BJ (cell line): ENCODE measurements around the gene PLIN4. TPM values are rescaled to one million over a fixed set of nuclear protein-coding genes. Genes with fewer than 3 reads are reported as not detected.

Experiments
- CTCF ChIA-PET: fragments of 350-600 bp; formaldehyde crosslinking; extraction: SDS; loops from one replicate; lab custom pipeline; 2021; ENCODE audit warnings: antibody characterized with exemption, inconsistent platforms; lab: Yijun Ruan, JAX
- POLR2A ChIA-PET: fragments of 300-600 bp; sonication (Branson Sonifier 250); formaldehyde crosslinking; extraction: SDS; loops from one replicate; lab custom pipeline; 2021; ENCODE audit warnings: antibody characterized with exemption; lab: Charles Lee
- DNase-seq: peaks from one replicate; pipeline ENCODE4 v3.0.0-alpha.2; 2011; ENCODE audit warnings: low read depth
- H3K27me3 ChIP-seq: 2 replicates; pipeline ENCODE4 v1.6.0; 2011; ENCODE audit warnings: low read length; ENCODE audit not compliant: control insufficient read depth, insufficient read depth
- H3K36me3 ChIP-seq: 2 replicates; pipeline ENCODE4 v1.5.1; 2011; ENCODE audit warnings: low read length; ENCODE audit not compliant: control insufficient read depth, insufficient read depth
- H3K4me3 ChIP-seq: 2 replicates; pipeline ENCODE4 v1.5.1; 2011; ENCODE audit warnings: low read depth, mild to moderate bottlenecking, control low read depth, low read length
- CTCF ChIP-seq: IDR thresholded peaks from 2 replicates; pipeline ENCODE4 v1.5.1; 2011; ENCODE audit warnings: low read depth, mild to moderate bottlenecking, control low read depth, inconsistent platforms, low read length, moderate library complexity; ENCODE audit not compliant: insufficient read depth
- polyA plus RNA-seq: library from polyadenylated mRNA; depleted of rRNA; stranded (reverse); fragments of >200 nt; gene quantifications from 2 replicates; pipeline ENCODE4 v1.2.3, GENCODE V29; 2011

PLIN4 gene
- polyA plus RNA-seq, 1 experiment = 0.01 TPM

GRCh38 chr19:4464815-4465581 is 53.3 kb downstream of the PLIN4 start:
- POLR2A ChIA-PET = no interaction called here
- DNase-seq = no peak
- Histone ChIP-seq H3K36me3 (no peaks in the 10 kb centered on the region), H3K27me3 (no peaks in the 10 kb centered on the region), H3K4me3 (no peak overlapping the region)
- CTCF ChIA-PET = interaction anchor here (0.6 kb wide), 2 partner anchors 65 to 387 kb away, joined by 3 to 4 read pairs; partner anchors contain the start of gene SH3GL1
- no peak for TF ChIP-seq CTCF

GRCh38 chr19:4457654-4458395 is 60.5 kb downstream of the PLIN4 start, which contains the start of gene UBXN6:
UBXN6 (minus strand) TSS chr19:4457794; CDS start chr19:4457697, 97 bp downstream.
- DNase-seq = peak; percentile 72
- ChIA-PET POLR2A (interaction anchor here (1.4 kb wide), 1 partner anchor 14 kb away, joined by 6 read pairs; no protein-coding TSS in a partner anchor), CTCF (interaction anchor here (1.4 kb wide), 1 partner anchor 58 kb away, joined by 4 read pairs; the partner anchor contains the start of gene SH3GL1)
- Histone ChIP-seq H3K36me3 (peaks cover 15% of the 10 kb centered on the region), H3K4me3 (peak within 1 kb of the TSS; percentile 74), H3K27me3 (no peaks in the 10 kb centered on the region)
- TF ChIP-seq CTCF = no peak

- ChIA-PET POLR2A (interaction anchor here (1.4 kb wide), 1 partner anchor 14 kb away, joined by 6 read pairs; no protein-coding TSS in a partner anchor), CTCF (interaction anchor here (0.6 to 1.4 kb wide), 5 partner anchors 16 to 180 kb away, joined by 3 to 4 read pairs (median 3); partner anchors contain the start of genes CHAF1A and SH3GL1)
- Histone ChIP-seq H3K36me3 (peaks cover 22% of the 10 kb centered on the region), H3K4me3 (peak overlapping the region; percentile 74), H3K27me3 (no peaks in the 10 kb centered on the region)
- no peak for TF ChIP-seq CTCF
- DNase-seq = no peak
Observed at GRCh38 chr19:4456843-4457653, 61.2 kb downstream of the PLIN4 start.

- Histone ChIP-seq H3K36me3 (peaks cover 23% of the 10 kb centered on the region), H3K27me3 (no peaks in the 10 kb centered on the region), H3K4me3 (peak overlapping the region; percentile 74)
- POLR2A ChIA-PET = interaction anchor here (1.4 kb wide), 1 partner anchor 15 kb away, joined by 6 read pairs; no protein-coding TSS in a partner anchor
- no peak for TF ChIP-seq CTCF
- no peak for DNase-seq
- CTCF ChIA-PET = interaction anchor here (0.6 to 1.4 kb wide), 5 partner anchors 16 to 180 kb away, joined by 3 to 4 read pairs (median 3); partner anchors contain the start of genes CHAF1A and SH3GL1
Observed at GRCh38 chr19:4456476-4456842, 61.8 kb downstream of the PLIN4 start.
